Activated CD8-positive, alpha-beta T cell treated with anti-CD3 and anti-CD28 coated beads, Interleukin-2, amount 10 ng/mL, durations not matched to agents 7 days and 5 days (primary cell): ENCODE data around the gene TRAF6. TPM values are rescaled to one million over a fixed set of nuclear protein-coding genes. Genes with fewer than 3 reads are reported as not detected.
A peak's percentile ranks its signal among the peaks of the same experiment; 100 is the strongest.
"Not testable (repeated sequence)": the region's sequence is repeated elsewhere in the genome, so short reads cannot be mapped to it uniquely, and the experiment has no call there.

ENCODE experiments used
- ATAC-seq: fragments of 150-1000 bp; cut with Tn5 transposase; one replicate; pipeline ENCODE4 v1.10.0; 2021; ENCODE audit warnings: moderate library complexity
- CTCF ChIA-PET: fragments of 350-600 bp; sonication (Branson Sonifier 250); formaldehyde crosslinking; loops from one replicate; lab custom pipeline; 2021; ENCODE audit warnings: antibody characterized with exemption; lab: Charles Lee
- POLR2A ChIA-PET: fragments of 350-600 bp; sonication (Branson Sonifier 250); formaldehyde crosslinking; loops from one replicate; lab custom pipeline; 2021; ENCODE audit warnings: antibody characterized with exemption; lab: Charles Lee
- DNase-seq: peaks from one replicate; pipeline ENCODE4 v3.0.0-alpha.2; 2020
- H3K27ac Mint-ChIP-seq: one replicate; pipeline ENCODE4 v1.8.0; 2021; ENCODE audit warnings: mild to moderate bottlenecking, mixed read lengths
- H3K27me3 Mint-ChIP-seq: one replicate; pipeline ENCODE4 v1.8.0; 2021; ENCODE audit warnings: low read depth, mixed read lengths
- H3K36me3 Mint-ChIP-seq: one replicate; pipeline ENCODE4 v1.8.0; 2021; ENCODE audit warnings: low read depth, mixed read lengths
- H3K4me1 Mint-ChIP-seq: one replicate; pipeline ENCODE4 v1.8.0; 2021; ENCODE audit warnings: low read depth, mixed read lengths
- H3K4me3 Mint-ChIP-seq: one replicate; pipeline ENCODE4 v1.8.0; 2021; ENCODE audit warnings: mild to moderate bottlenecking, mixed read lengths
- H3K9me3 Mint-ChIP-seq: one replicate; pipeline ENCODE4 v1.8.0; 2022; ENCODE audit warnings: mixed read lengths; ENCODE audit not compliant: insufficient read depth
- total RNA-seq, 2 experiments: library from RNA; stranded (reverse); gene quantifications; one replicate each; pipeline ENCODE4 v1.2.3, GENCODE V29; 2021

TRAF6 gene, protein sequence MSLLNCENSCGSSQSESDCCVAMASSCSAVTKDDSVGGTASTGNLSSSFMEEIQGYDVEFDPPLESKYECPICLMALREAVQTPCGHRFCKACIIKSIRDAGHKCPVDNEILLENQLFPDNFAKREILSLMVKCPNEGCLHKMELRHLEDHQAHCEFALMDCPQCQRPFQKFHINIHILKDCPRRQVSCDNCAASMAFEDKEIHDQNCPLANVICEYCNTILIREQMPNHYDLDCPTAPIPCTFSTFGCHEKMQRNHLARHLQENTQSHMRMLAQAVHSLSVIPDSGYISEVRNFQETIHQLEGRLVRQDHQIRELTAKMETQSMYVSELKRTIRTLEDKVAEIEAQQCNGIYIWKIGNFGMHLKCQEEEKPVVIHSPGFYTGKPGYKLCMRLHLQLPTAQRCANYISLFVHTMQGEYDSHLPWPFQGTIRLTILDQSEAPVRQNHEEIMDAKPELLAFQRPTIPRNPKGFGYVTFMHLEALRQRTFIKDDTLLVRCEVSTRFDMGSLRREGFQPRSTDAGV
- 1 to 10 TPM; 8.8 to 9.1 TPM for total RNA-seq

GRCh38 chr11:36509694-36510593, at the start of gene TRAF6:
Gene TRAF6, minus strand, starts transcription at chr11:36510272. Its CDS starts 8,757 bp downstream, at chr11:36501515.
- ATAC-seq (peak; percentile 97), DNase-seq (peak; percentile 91)
- ChIA-PET POLR2A (no interaction called here), CTCF (interaction anchor here (0.9 to 3.6 kb wide), 17 partner anchors 8 to 237 kb away, joined by 3 to 52 read pairs (median 4); no protein-coding TSS in a partner anchor)
- Mint-ChIP-seq H3K27me3 (peaks cover 9% of the 10 kb centered on the region), H3K27ac (peak within 1 kb of the TSS; percentile 92), H3K4me1 (peaks cover 32% of the 10 kb centered on the region), H3K4me3 (peak within 1 kb of the TSS; percentile 98), H3K36me3 (peaks cover 1% of the 10 kb centered on the region), H3K9me3 (no peaks in the 10 kb centered on the region)

DNA sequence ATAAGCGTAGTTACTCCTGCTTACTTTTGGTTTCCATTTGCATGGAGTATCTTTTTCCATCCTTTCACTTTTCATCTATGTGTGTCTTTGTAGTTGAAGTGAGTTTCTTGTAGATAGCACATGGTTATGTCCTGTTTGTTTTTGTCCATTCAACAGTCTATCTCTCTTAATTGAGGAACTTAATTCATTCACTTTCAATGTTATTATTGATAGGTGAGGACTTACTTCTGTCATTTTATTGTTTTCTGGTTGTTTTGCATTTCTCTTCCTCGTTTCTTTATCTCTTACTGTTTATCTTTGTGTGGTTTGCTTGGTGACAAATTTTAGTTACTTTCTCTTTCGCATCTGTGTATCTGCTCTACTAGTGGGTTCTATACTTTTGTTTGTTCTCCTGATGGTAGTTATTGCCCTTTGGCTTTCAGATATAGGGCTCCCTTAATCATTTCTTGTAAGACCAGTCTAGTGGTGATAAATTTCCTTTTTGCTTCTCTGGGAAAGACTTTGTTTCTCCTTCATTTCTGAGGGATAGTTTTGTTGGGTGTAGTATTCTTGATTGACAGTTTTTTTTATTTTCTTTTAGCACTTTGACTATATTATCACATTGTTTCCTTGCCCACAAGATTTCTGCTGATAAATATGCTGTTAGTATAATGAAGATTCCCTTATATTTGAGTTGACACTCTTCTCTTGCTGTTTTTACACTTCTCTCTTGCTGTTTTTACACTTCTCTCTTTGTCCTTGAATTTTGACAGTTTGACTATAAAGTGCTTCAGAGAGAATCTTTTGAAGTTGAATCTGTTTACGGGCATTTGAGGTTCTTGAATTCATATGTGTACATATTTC, 48.7 kb upstream of the TRAF6 start:
- Mint-ChIP-seq H3K9me3 (peaks cover 17% of the 10 kb centered on the region), H3K4me1 (peaks cover 22% of the 10 kb centered on the region), H3K36me3 (peaks cover 13% of the 10 kb centered on the region), H3K4me3 (peak overlapping the region; percentile 47), H3K27ac (peak overlapping the region; percentile 75), H3K27me3 (peaks cover 14% of the 10 kb centered on the region)
- CTCF ChIA-PET = interaction anchor here (1.1 to 9.7 kb wide), 2 partner anchors 66 to 190 kb away, joined by 3 to 244 read pairs; no protein-coding TSS in a partner anchor
- DNase-seq = no peak
- POLR2A ChIA-PET = no interaction called here
- ATAC-seq = peak; percentile 90

DNA sequence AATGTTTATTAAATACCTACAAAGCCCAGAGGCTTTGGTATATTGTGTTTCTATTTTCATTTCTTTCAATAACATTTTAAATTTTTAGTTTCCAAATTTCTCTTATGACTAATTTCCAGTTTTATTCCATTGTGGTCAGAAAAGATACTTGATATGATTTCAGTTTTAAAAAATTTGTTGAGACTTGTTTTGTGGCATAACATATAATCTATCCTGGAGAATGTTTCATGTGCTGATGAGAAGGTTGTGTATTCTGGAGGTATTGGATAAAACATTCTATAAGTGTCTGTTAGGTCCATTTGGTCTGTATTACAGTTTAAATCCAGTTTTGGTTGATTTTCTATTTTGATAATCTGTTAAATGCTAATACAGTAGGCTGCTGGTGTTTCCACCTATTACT, 47.9 kb upstream of the TRAF6 start:
- Mint-ChIP-seq H3K4me1 (peaks cover 22% of the 10 kb centered on the region), H3K4me3 (no peak overlapping the region), H3K27me3 (peaks cover 12% of the 10 kb centered on the region), H3K27ac (no peak overlapping the region), H3K9me3 (peaks cover 17% of the 10 kb centered on the region), H3K36me3 (peaks cover 13% of the 10 kb centered on the region)
- DNase-seq (no peak), ATAC-seq (no peak)
- ChIA-PET POLR2A (no interaction called here), CTCF (no interaction called here)

DNA sequence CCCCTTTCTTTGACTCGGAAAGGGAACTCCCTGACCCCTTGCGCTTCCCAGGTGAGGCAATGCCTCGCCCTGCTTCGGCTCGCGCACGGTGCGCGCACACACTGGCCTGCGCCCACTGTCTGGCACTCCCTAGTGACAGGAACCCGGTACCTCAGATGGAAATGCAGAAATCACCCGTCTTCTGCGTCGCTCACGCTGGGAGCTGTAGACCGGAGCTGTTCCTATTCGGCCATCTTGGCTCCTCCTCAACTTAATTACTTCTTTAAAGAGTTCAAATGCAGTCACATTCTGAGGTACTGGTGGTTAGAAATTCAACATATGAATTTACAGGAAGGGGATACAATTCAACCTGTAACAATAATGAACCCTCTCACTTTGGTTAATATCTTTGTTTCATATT, 47.3 kb upstream of the TRAF6 start:
- ATAC-seq, POLR2A ChIA-PET, CTCF ChIA-PET, DNase-seq, H3K4me3 Mint-ChIP-seq, H3K27ac Mint-ChIP-seq: not testable (repeated sequence)
- peaks cover 22% of the 10 kb centered on the region for H3K4me1 Mint-ChIP-seq
- peaks cover 13% of the 10 kb centered on the region for H3K36me3 Mint-ChIP-seq
- H3K27me3 Mint-ChIP-seq = peaks cover 12% of the 10 kb centered on the region
- peaks cover 17% of the 10 kb centered on the region for H3K9me3 Mint-ChIP-seq

GRCh38 chr11:36550385-36551115, 40.5 kb upstream of the TRAF6 start:
- DNase-seq = no peak
- H3K36me3 Mint-ChIP-seq = no peaks in the 10 kb centered on the region
- no peak overlapping the region for H3K4me3 Mint-ChIP-seq
- ChIA-PET CTCF (interaction anchor here (1.4 kb wide), 2 partner anchors 10 to 14 kb away, joined by 4 read pairs; no protein-coding TSS in a partner anchor), POLR2A (no interaction called here)
- ATAC-seq = no peak
- H3K27me3 Mint-ChIP-seq = peaks cover 16% of the 10 kb centered on the region
- peaks cover 1% of the 10 kb centered on the region for H3K4me1 Mint-ChIP-seq
- H3K9me3 Mint-ChIP-seq = no peaks in the 10 kb centered on the region
- no peak overlapping the region for H3K27ac Mint-ChIP-seq

GRCh38 chr11:36540998-36541397, 30.9 kb upstream of the TRAF6 start:
- peak; percentile 41 for DNase-seq
- peaks cover 8% of the 10 kb centered on the region for H3K27me3 Mint-ChIP-seq

GRCh38 chr11:36534276-36534840, 24.3 kb upstream of the TRAF6 start:
- no peaks in the 10 kb centered on the region for H3K9me3 Mint-ChIP-seq
- H3K4me3 Mint-ChIP-seq = no peak overlapping the region
- CTCF ChIA-PET = interaction anchor here (0.9 kb wide), 1 partner anchor 41 kb away, joined by 4 read pairs; no protein-coding TSS in a partner anchor
- no peaks in the 10 kb centered on the region for H3K4me1 Mint-ChIP-seq
- H3K27me3 Mint-ChIP-seq = peaks cover 6% of the 10 kb centered on the region
- POLR2A ChIA-PET = no interaction called here
- ATAC-seq = no peak
- no peak for DNase-seq
- H3K27ac Mint-ChIP-seq = no peak overlapping the region
- H3K36me3 Mint-ChIP-seq = no peaks in the 10 kb centered on the region

More at GRCh38 chr11:36540998-36541397, 30.9 kb upstream of the TRAF6 start:
- Mint-ChIP-seq H3K27ac (no peak overlapping the region), H3K36me3 (no peaks in the 10 kb centered on the region), H3K4me3 (no peak overlapping the region), H3K9me3 (no peaks in the 10 kb centered on the region), H3K4me1 (no peaks in the 10 kb centered on the region)
- peak; percentile 51 for ATAC-seq
- ChIA-PET POLR2A (no interaction called here), CTCF (interaction anchor here (0.6 to 2.4 kb wide), 5 partner anchors 10 to 206 kb away, joined by 3 to 8 read pairs (median 5); partner anchors contain the start of gene TRAF6)

- Mint-ChIP-seq H3K36me3 (no peaks in the 10 kb centered on the region), H3K4me3 (no peak overlapping the region), H3K27ac (no peak overlapping the region), H3K9me3 (no peaks in the 10 kb centered on the region), H3K27me3 (peaks cover 19% of the 10 kb centered on the region), H3K4me1 (no peaks in the 10 kb centered on the region)
- DNase-seq (no peak), ATAC-seq (no peak)
- POLR2A ChIA-PET = interaction anchor here (0.6 kb wide), 1 partner anchor 169 kb away, joined by 3 read pairs; no protein-coding TSS in a partner anchor
- CTCF ChIA-PET = interaction anchor here (0.9 kb wide), 1 partner anchor 214 kb away, joined by 3 read pairs; no protein-coding TSS in a partner anchor
Observed at GRCh38 chr11:36532941-36533601, 23.0 kb upstream of the TRAF6 start.

- ATAC-seq = no peak
- H3K4me3 Mint-ChIP-seq = no peak overlapping the region
- ChIA-PET POLR2A (no interaction called here), CTCF (interaction anchor here (0.9 to 1.1 kb wide), 2 partner anchors 8 to 38 kb away, joined by 3 read pairs; no protein-coding TSS in a partner anchor)
- no peak for DNase-seq
- H3K27ac Mint-ChIP-seq = no peak overlapping the region
- peaks cover 20% of the 10 kb centered on the region for H3K27me3 Mint-ChIP-seq
- H3K4me1 Mint-ChIP-seq = no peaks in the 10 kb centered on the region
- no peaks in the 10 kb centered on the region for H3K36me3 Mint-ChIP-seq
- H3K9me3 Mint-ChIP-seq = no peaks in the 10 kb centered on the region
Observed at GRCh38 chr11:36530840-36531239, 20.8 kb upstream of the TRAF6 start.
